DND-41 (cell line): ENCODE data around the gene RPS17.

Experiments used
- ATAC-seq: fragments of 200-7000 bp; cut with Tn5 transposase; 3 replicates; pipeline ENCODE4 v1.9.1; 2021; ENCODE audit warnings: low read depth; ENCODE audit not compliant: insufficient read depth
- DNase-seq: peaks from one replicate; pipeline ENCODE4 v3.0.0-alpha.2; 2020
- H2AFZ ChIP-seq: 2 replicates; pipeline ENCODE4 v1.6.0; 2012; ENCODE audit warnings: low read depth, low read length
- H3K27ac ChIP-seq: 2 replicates; pipeline ENCODE4 v1.5.1; 2012; ENCODE audit warnings: low read length, inconsistent platforms
- H3K27me3 ChIP-seq: fragments of 200-600 bp; sonication (generic); 2 replicates; pipeline ENCODE4 v1.6.0; 2012; ENCODE audit warnings: low read length, mild to moderate bottlenecking, inconsistent platforms; ENCODE audit not compliant: insufficient read depth, poor library complexity
- H3K36me3 ChIP-seq: 2 replicates; pipeline ENCODE4 v1.5.1; 2012; ENCODE audit warnings: low read length, inconsistent platforms; ENCODE audit not compliant: insufficient read depth
- H3K4me1 ChIP-seq: 2 replicates; pipeline ENCODE4 v1.5.1; 2012; ENCODE audit warnings: mild to moderate bottlenecking, low read length; ENCODE audit not compliant: insufficient read depth
- H3K4me2 ChIP-seq: 2 replicates; pipeline ENCODE4 v1.6.0; 2012; ENCODE audit warnings: mild to moderate bottlenecking, moderate library complexity, low read length, inconsistent platforms; ENCODE audit not compliant: insufficient read depth
- H3K4me3 ChIP-seq, 2 experiments: fragments of 200-600 bp in 1 of 2; shearing (Covaris generic) in 1 of 2; 2 replicates each; pipeline ENCODE4 v1.5.1; 2012 to 2016; ENCODE audit warnings: inconsistent platforms in 2 of 2, low read length in 2 of 2, mild to moderate bottlenecking in 2 of 2, low read depth in 1 of 2, moderate library complexity in 1 of 2
- H3K79me2 ChIP-seq: 2 replicates; pipeline ENCODE4 v1.6.0; 2012; ENCODE audit warnings: low read length, inconsistent platforms; ENCODE audit not compliant: insufficient read depth
- H3K9ac ChIP-seq: 2 replicates; pipeline ENCODE4 v1.6.0; 2012; ENCODE audit warnings: low read depth, mild to moderate bottlenecking, inconsistent platforms, low read length, moderate library complexity
- H3K9me3 ChIP-seq: 2 replicates; pipeline ENCODE4 v1.5.1; 2012; ENCODE audit warnings: low read length, moderate library complexity, mild to moderate bottlenecking, inconsistent platforms; ENCODE audit not compliant: insufficient read depth, severe bottlenecking
- H4K20me1 ChIP-seq: 2 replicates; pipeline ENCODE4 v1.6.0; 2012; ENCODE audit warnings: low read length; ENCODE audit not compliant: insufficient read depth
- CTCF ChIP-seq: IDR thresholded peaks from 2 replicates; pipeline ENCODE4 v1.5.1; 2012; ENCODE audit warnings: borderline replicate concordance, low read length, moderate library complexity, mild to moderate bottlenecking; ENCODE audit not compliant: poor library complexity, severe bottlenecking; ENCODE audit errors: extremely low read depth
- EZH2 ChIP-seq: IDR thresholded peaks from 3 replicates; pipeline ENCODE4 v1.6.1; 2012; ENCODE audit warnings: borderline replicate concordance, low read depth, mild to moderate bottlenecking, moderate library complexity, low read length, inconsistent platforms; ENCODE audit not compliant: severe bottlenecking

Gene RPS17

GRCh38 chr15:82544431-82544830 is 4.2 kb upstream of the RPS17 start:
- no peak overlapping the region for H3K4me3 ChIP-seq
- peaks cover 8% of the 10 kb centered on the region for H3K36me3 ChIP-seq
- no peak overlapping the region for H3K9ac ChIP-seq
- H3K4me2 ChIP-seq = no peak overlapping the region
- no peak for DNase-seq
- peaks cover 12% of the 10 kb centered on the region for H3K4me1 ChIP-seq
- peaks cover 13% of the 10 kb centered on the region for H3K79me2 ChIP-seq
- ATAC-seq = no peak
- no peaks in the 10 kb centered on the region for H3K9me3 ChIP-seq
- TF ChIP-seq EZH2 = no peak
- TF ChIP-seq CTCF = no peak
- H3K27me3 ChIP-seq = peaks cover 3% of the 10 kb centered on the region
- H4K20me1 ChIP-seq = peaks cover 7% of the 10 kb centered on the region
- H3K27ac ChIP-seq = no peak overlapping the region
- no peak overlapping the region for H2AFZ ChIP-seq

- DNase-seq = peak; percentile 39
- peaks cover 20% of the 10 kb centered on the region for H3K36me3 ChIP-seq
- H3K27ac ChIP-seq = no peak overlapping the region
- no peak overlapping the region for H3K4me3 ChIP-seq
- no peak overlapping the region for H3K4me2 ChIP-seq
- H4K20me1 ChIP-seq = peaks cover 19% of the 10 kb centered on the region
- H3K9me3 ChIP-seq = no peaks in the 10 kb centered on the region
- H3K27me3 ChIP-seq = peaks cover 3% of the 10 kb centered on the region
- TF ChIP-seq EZH2 (no peak), CTCF (no peak)
- H3K79me2 ChIP-seq = peaks cover 26% of the 10 kb centered on the region
- H3K4me1 ChIP-seq = peaks cover 24% of the 10 kb centered on the region
- ATAC-seq = no peak
- no peak overlapping the region for H2AFZ ChIP-seq
- H3K9ac ChIP-seq = no peak overlapping the region
Observed at GRCh38 chr15:82543160-82543559, 2.9 kb upstream of the RPS17 start.

GRCh38 chr15:82540984-82541431 is 751 bp upstream of the RPS17 start:
- H4K20me1 ChIP-seq = peaks cover 40% of the 10 kb centered on the region
- TF ChIP-seq EZH2 (no peak), CTCF (no peak)
- no peaks in the 10 kb centered on the region for H3K9me3 ChIP-seq
- ATAC-seq (no peak), DNase-seq (no peak)
- peaks cover 30% of the 10 kb centered on the region for H3K4me1 ChIP-seq
- H3K36me3 ChIP-seq = peaks cover 42% of the 10 kb centered on the region
- peaks cover 3% of the 10 kb centered on the region for H3K27me3 ChIP-seq
- H3K4me3 ChIP-seq = peak overlapping the region; percentile 52 to 92
- H2AFZ ChIP-seq = peak overlapping the region; percentile 81
- peak overlapping the region; percentile 72 for H3K9ac ChIP-seq
- H3K4me2 ChIP-seq = peak overlapping the region; percentile 94
- H3K27ac ChIP-seq = peak overlapping the region; percentile 70
- peaks cover 36% of the 10 kb centered on the region for H3K79me2 ChIP-seq

GRCh38 chr15:82539691-82540054 is 584 bp downstream of the RPS17 start:
- Histone ChIP-seq H3K4me2 (peak overlapping the region; percentile 86), H3K79me2 (peaks cover 36% of the 10 kb centered on the region), H4K20me1 (peaks cover 45% of the 10 kb centered on the region), H3K4me1 (peaks cover 30% of the 10 kb centered on the region), H3K27me3 (no peaks in the 10 kb centered on the region), H3K36me3 (peaks cover 48% of the 10 kb centered on the region), H3K9me3 (no peaks in the 10 kb centered on the region), H3K9ac (peak overlapping the region; percentile 86), H3K4me3 (peak overlapping the region; percentile 51 to 92), H2AFZ (0 out of 2 replicates have a peak overlapping the region, but pooled peaks have one; percentile 71), H3K27ac (peak overlapping the region; percentile 86)
- no peak for TF ChIP-seq EZH2
- no peak for TF ChIP-seq CTCF
- no peak for ATAC-seq
- DNase-seq = no peak
